HG03575 (cell line): Measurements from ENCODE around the gene PROSER3.

Experiments
- ATAC-seq: cut with Tn5 transposase; IDR thresholded peaks from one replicate; pipeline ENCODE4 v1.9.1; 2021; ENCODE audit not compliant: unreplicated experiment, insufficient number of reproducible peaks, low FRiP score; ENCODE audit errors: extremely low read depth

Gene PROSER3

GRCh38 chr19:35806597-35806996 lies 48.6 kb downstream of the PROSER3 start:
- ATAC-seq = no peak

DNA sequence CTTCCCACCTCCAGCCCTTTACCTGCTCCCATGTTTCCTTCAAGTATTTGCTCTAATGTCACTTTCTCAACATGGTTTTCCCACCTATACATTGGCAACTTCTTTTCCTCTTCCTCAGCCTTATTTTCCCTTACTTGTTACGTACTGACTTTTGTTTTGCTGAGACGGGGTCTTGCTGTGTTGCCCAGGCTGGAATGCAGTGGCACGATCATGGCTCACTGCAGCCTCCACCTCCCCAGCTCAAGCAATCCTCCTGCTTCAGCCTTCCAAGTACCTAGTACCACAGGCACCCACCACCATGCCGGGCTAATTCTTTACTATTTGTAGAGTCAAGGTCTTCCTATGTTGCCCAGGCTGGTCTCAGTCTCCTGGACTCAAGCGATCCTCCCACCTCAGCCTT lies 49.7 kb downstream of the PROSER3 start:
- ATAC-seq = no peak

- ATAC-seq = no peak
These were observed 53.6 kb downstream of the PROSER3 start for GRCh38 chr19:35811317-35812219.

- ATAC-seq = no peak
These were observed 54.5 kb downstream of the PROSER3 start, which contains the start of gene PRODH2 for GRCh38 chr19:35812220-35813042. PRODH2 (minus strand) TSS chr19:35812845; CDS start chr19:35812805, 40 bp downstream.

DNA sequence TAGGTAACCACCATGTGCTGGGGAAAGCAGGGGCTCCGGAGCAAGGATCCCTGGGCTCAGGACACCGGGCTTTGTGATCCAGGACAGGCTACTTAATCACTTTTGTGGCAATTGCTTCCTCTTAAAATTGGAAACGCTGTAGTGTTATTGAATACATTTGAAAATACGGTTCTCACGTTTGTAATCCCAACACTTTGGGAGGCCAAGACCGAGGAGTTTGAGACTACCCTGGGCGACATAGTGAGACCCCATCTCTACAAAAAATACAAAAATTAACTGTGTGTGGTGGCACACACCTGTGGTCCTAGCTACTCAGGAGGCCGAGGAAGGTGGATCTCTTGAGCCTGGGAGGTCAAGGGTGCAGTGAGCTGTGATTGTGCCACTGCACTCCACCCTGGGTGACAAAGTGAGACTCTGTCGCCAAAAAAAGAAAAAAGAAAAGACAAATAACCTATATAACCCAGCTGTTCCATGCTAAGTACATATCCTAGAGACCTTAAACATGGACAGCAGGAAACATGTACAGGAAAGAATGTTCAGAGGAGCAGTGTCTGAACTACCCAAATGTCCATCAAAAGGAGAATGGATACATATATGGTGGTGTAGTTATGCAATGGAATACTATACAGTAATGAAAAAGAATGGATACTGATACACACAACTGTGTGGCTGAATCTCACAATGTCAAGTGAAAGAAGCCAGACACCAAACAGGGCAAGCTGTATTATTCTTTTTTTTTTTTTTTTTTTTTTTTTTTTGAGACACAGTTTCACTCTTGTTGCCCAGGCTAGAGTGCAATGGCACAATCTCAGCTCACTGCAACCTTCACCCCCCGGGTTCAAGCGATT lies 55.3 kb downstream of the PROSER3 start:
- no peak for ATAC-seq

- no peak for ATAC-seq
These were observed 58.3 kb downstream of the PROSER3 start for GRCh38 chr19:35816262-35816661.

- no peak for ATAC-seq
These were observed 58.9 kb downstream of the PROSER3 start for GRCh38 chr19:35816846-35817245.

- no peak for ATAC-seq
These were observed 60.5 kb downstream of the PROSER3 start for GRCh38 chr19:35818445-35818844.
